GM12872 (cell line): Measurements from ENCODE around the gene PLCB3.

ENCODE experiments used
- CTCF ChIP-seq: IDR thresholded peaks from 3 replicates; pipeline ENCODE4 v1.5.1; 2011; ENCODE audit warnings: low read depth, mild to moderate bottlenecking, low read length, moderate library complexity; ENCODE audit not compliant: insufficient read depth

Gene PLCB3

GRCh38 chr11:64251016-64251752 is at the start of gene PLCB3:
Gene PLCB3 (plus strand): TSS chr11:64251530. CDS start chr11:64251650, 120 bp downstream.
- peak; percentile 64 for TF ChIP-seq CTCF

GRCh38 chr11:64201543-64201942 is 49.8 kb upstream of the PLCB3 start:
- TF ChIP-seq CTCF = no peak

- TF ChIP-seq CTCF = no peak
These were observed 48.3 kb upstream of the PLCB3 start for GRCh38 chr11:64202992-64203391.

- TF ChIP-seq CTCF = no peak
These were observed 47.8 kb upstream of the PLCB3 start for GRCh38 chr11:64203421-64204079.

- no peak for TF ChIP-seq CTCF
These were observed 47.3 kb upstream of the PLCB3 start for GRCh38 chr11:64204080-64204440.

GRCh38 chr11:64204464-64204989 is 46.8 kb upstream of the PLCB3 start:
- TF ChIP-seq CTCF = peak; percentile 78

GRCh38 chr11:64206457-64207255 is 44.7 kb upstream of the PLCB3 start, which contains the start of gene FERMT3:
Gene FERMT3 (plus strand): TSS chr11:64206721. CDS start chr11:64207365, 644 bp downstream.
- no peak for TF ChIP-seq CTCF
